T-cell (primary cell): ENCODE measurements around the gene MCM5. TPM values are rescaled to one million over a fixed set of nuclear protein-coding genes. Genes with fewer than 3 reads are reported as not detected.
"Not testable (repeated sequence)": the region's sequence is repeated elsewhere in the genome, so short reads cannot be mapped to it uniquely, and the experiment has no call there.

Experiments used
- ATAC-seq, 4 experiments: fragments of 200-7000 bp in 3 of 4; fragments of 150-1000 bp in 1 of 4; cut with Tn5 transposase; replicated peaks in 1 of 4; 1 replicate in 3 of 4; 2 replicates in 1 of 4; pipeline ENCODE4 v1.10.0; 2021; ENCODE audit warnings: moderate library complexity in 3 of 4, mild to moderate bottlenecking in 2 of 4, moderate number of reproducible peaks in 1 of 4
- CTCF ChIA-PET, 2 donors: fragments of 300-600 bp; sonication (Branson Sonifier 250); formaldehyde crosslinking; loops; one replicate each; lab custom pipeline; 2022; ENCODE audit warnings: antibody characterized with exemption in 2 of 2; lab: Charles Lee
- POLR2A ChIA-PET, 2 donors: fragments of 300-600 bp; sonication (Branson Sonifier 250); formaldehyde crosslinking; loops; one replicate each; lab custom pipeline; 2022; ENCODE audit warnings: antibody characterized with exemption in 2 of 2; lab: Charles Lee
- DNase-seq, 35 experiments: peaks; one replicate each; pipeline versions ENCODE4 v3.0.0 to v3.0.0-alpha.2; 2013 to 2023
- H3K27ac ChIP-seq: one replicate; pipeline ENCODE4 v1.5.1; 2013; ENCODE audit warnings: low read length
- H3K27me3 ChIP-seq, 2 experiments: replicated peaks in 1 of 2; 1 replicate in 1 of 2; 2 replicates in 1 of 2; pipeline versions ENCODE4 v1.6.1 to v1.7.0; 2013; ENCODE audit warnings: low read length in 1 of 2, mixed read lengths in 1 of 2; ENCODE audit not compliant: control insufficient read depth in 2 of 2, insufficient read depth in 2 of 2; ENCODE audit errors: extremely low read depth in 1 of 2
- H3K36me3 ChIP-seq, 2 donors: 1 replicate in 1 of 2; 2 replicates in 1 of 2; pipeline versions ENCODE4 v1.6.1 to v1.7.0; 2013; ENCODE audit warnings: low read length in 1 of 2; ENCODE audit not compliant: control insufficient read depth in 2 of 2, insufficient read depth in 1 of 2; ENCODE audit errors: extremely low read depth in 1 of 2
- H3K4me1 ChIP-seq, 2 experiments: 1 replicate in 1 of 2; 2 replicates in 1 of 2; pipeline versions ENCODE4 v1.6.1 to v1.7.0; 2013; ENCODE audit warnings: low read length in 2 of 2, mixed read lengths in 1 of 2; ENCODE audit not compliant: insufficient read depth in 2 of 2, control insufficient read depth in 1 of 2; ENCODE audit errors: extremely low read depth in 1 of 2
- H3K4me3 ChIP-seq, 2 donors: 1 replicate in 1 of 2; 2 replicates in 1 of 2; pipeline versions ENCODE4 v1.5.1 to v1.7.0; 2013; ENCODE audit warnings: mild to moderate bottlenecking in 2 of 2, low read length in 1 of 2, moderate library complexity in 1 of 2; ENCODE audit not compliant: control insufficient read depth in 1 of 2; ENCODE audit errors: extremely low read depth in 1 of 2
- H3K9me3 ChIP-seq: 2 replicates; pipeline ENCODE4 v1.7.0; 2013
- H3K27ac Mint-ChIP-seq, 2 donors: one replicate each; pipeline ENCODE4 v1.8.0; 2020 to 2021; ENCODE audit warnings: mild to moderate bottlenecking in 2 of 2, mixed read lengths in 2 of 2
- H3K27me3 Mint-ChIP-seq, 2 donors: one replicate each; pipeline ENCODE4 v1.8.0; 2021 to 2022; ENCODE audit warnings: mixed read lengths in 2 of 2
- H3K36me3 Mint-ChIP-seq: one replicate; pipeline ENCODE4 v1.8.0; 2021; ENCODE audit warnings: mixed read lengths
- H3K4me1 Mint-ChIP-seq, 3 donors: one replicate each; pipeline ENCODE4 v1.8.0; 2020 to 2022; ENCODE audit warnings: mixed read lengths in 3 of 3, mild to moderate bottlenecking in 1 of 3
- H3K4me3 Mint-ChIP-seq, 3 donors: one replicate each; pipeline ENCODE4 v1.8.0; 2020 to 2022; ENCODE audit warnings: mild to moderate bottlenecking in 3 of 3, mixed read lengths in 3 of 3, moderate library complexity in 3 of 3
- H3K9me3 Mint-ChIP-seq, 3 donors: one replicate each; pipeline ENCODE4 v1.8.0; 2020 to 2022; ENCODE audit warnings: mixed read lengths in 3 of 3
- WGBS: methylation state at CpG from one replicate; pipeline ENCODE4 v1.1.5; 2013; ENCODE audit warnings: missing lambda C conversion rate; ENCODE audit not compliant: insufficient coverage; 5-methylcytosine and 5-hydroxymethylcytosine counted together
- total RNA-seq, 35 experiments: library from RNA in 6 of 35; stranded (reverse) in 6 of 35; fragments of 120-200 nt in 1 of 35; gene quantifications; one replicate each; pipeline versions ENCODE4 v1.2.1 to v1.2.4 and lab custom pipeline; 2013 to 2026

The MCM5 gene
- total RNA-seq, 5 donors from 2014 or later (not counting 1 experiment from before 2014, with no cell fraction given), result 34.7 to 66.8 (median 58.7) TPM

- H3K4me1 Mint-ChIP-seq, result peaks cover 1 to 5% (median 2%) of the 10 kb centered on the region in 3 donors
- DNase-seq (no peak), ATAC-seq (no peak)
- no peaks in the 10 kb centered on the region for H3K9me3 ChIP-seq
- peaks cover 0 to under 1% of the 10 kb centered on the region in 2 experiments for H3K4me1 ChIP-seq
- no peak overlapping the region for H3K27ac ChIP-seq
- H3K36me3 ChIP-seq, result no peaks in the 10 kb centered on the region
- H3K36me3 Mint-ChIP-seq, result no peaks in the 10 kb centered on the region
- no peak overlapping the region for H3K4me3 ChIP-seq
- peaks cover 3 to 12% of the 10 kb centered on the region in 2 donors for H3K27me3 Mint-ChIP-seq
- H3K9me3 Mint-ChIP-seq, result no peaks in the 10 kb centered on the region
- WGBS, result 70% methylated on average over 2 of the region's 6 CpGs
- peaks cover 0 to 33% of the 10 kb centered on the region in 2 experiments for H3K27me3 ChIP-seq
- ChIA-PET POLR2A (no interaction called here), CTCF (no interaction called here)
- no peak overlapping the region for H3K4me3 Mint-ChIP-seq
- no peak overlapping the region for H3K27ac Mint-ChIP-seq
Observed at GRCh38 chr22:35357883-35358621, 41.9 kb upstream of the MCM5 start.

GRCh38 chr22:35359380-35360065, 40.4 kb upstream of the MCM5 start:
- POLR2A ChIA-PET, result no interaction called here
- no peaks in the 10 kb centered on the region for H3K36me3 Mint-ChIP-seq

GRCh38 chr22:35361001-35361558, 38.9 kb upstream of the MCM5 start:
- ATAC-seq (no peak), DNase-seq (no peak)
- no peak overlapping the region for H3K27ac ChIP-seq
- WGBS, result 82% methylated on average over 3 of the region's 6 CpGs
- Mint-ChIP-seq H3K27me3 (peaks cover 11 to 20% of the 10 kb centered on the region in 2 donors), H3K36me3 (no peaks in the 10 kb centered on the region), H3K4me3 (no peak overlapping the region), H3K9me3 (no peaks in the 10 kb centered on the region), H3K4me1 (peaks cover 0 to 3% (median 0%) of the 10 kb centered on the region in 3 donors), H3K27ac (no peak overlapping the region)
- no peak overlapping the region for H3K4me3 ChIP-seq
- CTCF ChIA-PET, result no interaction called here
- H3K36me3 ChIP-seq, result no peaks in the 10 kb centered on the region
- no peaks in the 10 kb centered on the region for H3K9me3 ChIP-seq
- H3K27me3 ChIP-seq, result peaks cover 0 to 40% of the 10 kb centered on the region in 2 experiments
- POLR2A ChIA-PET, result no interaction called here
- H3K4me1 ChIP-seq, result no peaks in the 10 kb centered on the region

More at GRCh38 chr22:35359380-35360065, 40.4 kb upstream of the MCM5 start:
- Histone ChIP-seq H3K9me3 (no peaks in the 10 kb centered on the region), H3K27ac (no peak overlapping the region), H3K4me1 (no peaks in the 10 kb centered on the region), H3K27me3 (peaks cover 0 to 34% of the 10 kb centered on the region in 2 experiments), H3K4me3 (no peak overlapping the region), H3K36me3 (no peaks in the 10 kb centered on the region)
- peaks cover 6 to 15% of the 10 kb centered on the region in 2 donors for H3K27me3 Mint-ChIP-seq
- ATAC-seq (no peak), DNase-seq (no peak)
- WGBS, result 71% methylated on average over 8 of the region's 9 CpGs
- peaks cover 0 to 5% (median 0%) of the 10 kb centered on the region in 3 donors for H3K4me1 Mint-ChIP-seq
- H3K27ac Mint-ChIP-seq, result no peak overlapping the region
- CTCF ChIA-PET, result no interaction called here
- H3K4me3 Mint-ChIP-seq, result no peak overlapping the region
- no peaks in the 10 kb centered on the region for H3K9me3 Mint-ChIP-seq

GRCh38 chr22:35363566-35364086, 36.3 kb upstream of the MCM5 start:
- peaks cover 0 to 39% of the 10 kb centered on the region in 2 experiments for H3K27me3 ChIP-seq
- DNase-seq (no peak), ATAC-seq (no peak)
- H3K27me3 Mint-ChIP-seq, result peaks cover 16 to 25% of the 10 kb centered on the region in 2 donors
- H3K4me1 ChIP-seq, result no peaks in the 10 kb centered on the region
- H3K4me3 ChIP-seq, result no peak overlapping the region
- no peaks in the 10 kb centered on the region for H3K36me3 Mint-ChIP-seq
- H3K4me1 Mint-ChIP-seq, result no peaks in the 10 kb centered on the region
- 92% methylated on average over 10 of the region's 11 CpGs for WGBS
- H3K27ac ChIP-seq, result no peak overlapping the region
- CTCF ChIA-PET, result no interaction called here
- no peaks in the 10 kb centered on the region for H3K36me3 ChIP-seq
- H3K4me3 Mint-ChIP-seq, result no peak overlapping the region
- H3K9me3 Mint-ChIP-seq, result no peaks in the 10 kb centered on the region
- H3K27ac Mint-ChIP-seq, result no peak overlapping the region
- H3K9me3 ChIP-seq, result no peaks in the 10 kb centered on the region
- POLR2A ChIA-PET, result no interaction called here

GRCh38 chr22:35364230-35364629, 35.7 kb upstream of the MCM5 start:
- H3K36me3 Mint-ChIP-seq, H3K9me3 Mint-ChIP-seq, H3K27ac Mint-ChIP-seq, H3K9me3 ChIP-seq, H3K4me1 ChIP-seq, H3K4me3 ChIP-seq, H3K4me3 Mint-ChIP-seq, H3K36me3 ChIP-seq, POLR2A ChIA-PET, ATAC-seq, DNase-seq, H3K27ac ChIP-seq, H3K4me1 Mint-ChIP-seq, CTCF ChIA-PET: not testable (repeated sequence)
- WGBS, result 95% methylated on average over 6 of the region's 7 CpGs
- H3K27me3 ChIP-seq, result peaks cover 0 to 43% of the 10 kb centered on the region in 2 experiments
- H3K27me3 Mint-ChIP-seq, result peaks cover 16 to 28% of the 10 kb centered on the region in 2 donors

- H3K4me3 Mint-ChIP-seq, result no peak overlapping the region
- ChIA-PET POLR2A (no interaction called here), CTCF (no interaction called here)
- DNase-seq (peak in 1 of 35 experiments; percentile 32), ATAC-seq (peak in 1 of 4 experiments; percentile 32)
- H3K9me3 Mint-ChIP-seq, result no peaks in the 10 kb centered on the region
- H3K27ac Mint-ChIP-seq, result no peak overlapping the region
- Histone ChIP-seq H3K27me3 (peaks cover 0 to 47% of the 10 kb centered on the region in 2 experiments), H3K36me3 (no peaks in the 10 kb centered on the region), H3K9me3 (no peaks in the 10 kb centered on the region), H3K27ac (no peak overlapping the region), H3K4me1 (peaks cover 0 to 9% of the 10 kb centered on the region in 2 experiments), H3K4me3 (no peak overlapping the region)
- peaks cover 6 to 7% (median 7%) of the 10 kb centered on the region in 3 donors for H3K4me1 Mint-ChIP-seq
- 39% methylated on average over 9 of the region's 9 CpGs for WGBS
- H3K36me3 Mint-ChIP-seq, result no peaks in the 10 kb centered on the region
- peaks cover 16 to 25% of the 10 kb centered on the region in 2 donors for H3K27me3 Mint-ChIP-seq
Observed at GRCh38 chr22:35367331-35367886, 32.5 kb upstream of the MCM5 start.
